HepG2 (cell line): ENCODE data around the gene ZNG1A. TPM values are rescaled to one million over a fixed set of nuclear protein-coding genes. Genes with fewer than 3 reads are reported as not detected.

ENCODE experiments used
- ATAC-seq: fragments of 200-7000 bp; cut with Tn5 transposase; 3 replicates; pipeline ENCODE4 v1.9.1; 2020; ENCODE audit warnings: mild to moderate bottlenecking, moderate library complexity
- BruUV-seq: library from RNA; stranded (reverse); fragments of 400-500 nt; replicated peaks from 2 replicates; lab custom pipeline; 2021; lab: Mats Ljungman, UMichigan
- CTCF ChIA-PET: fragments of 300-600 bp; formaldehyde crosslinking; extraction: SDS; loops from one replicate; lab custom pipeline; 2021; ENCODE audit warnings: low total read pairs, inconsistent platforms, low intra/inter-chr PET ratio; lab: Yijun Ruan, JAX
- POLR2A ChIA-PET: fragments of 350-600 bp; sonication (Branson Sonifier 250); formaldehyde crosslinking; loops from one replicate; lab custom pipeline; 2020; ENCODE audit warnings: antibody characterized with exemption, inconsistent platforms; lab: Yijun Ruan, JAX
- DNase-seq: peaks from one replicate; pipeline ENCODE4 v3.0.0-alpha.2; 2015; ENCODE audit warnings: low spot score
- FAIRE-seq: peaks from 3 replicates; lab custom pipeline; 2011; peaks lifted over from hg19 to GRCh38; lab: Jason Lieb, UNC
- H2AFZ ChIP-seq: one replicate; pipeline ENCODE4 v1.6.1; 2011; ENCODE audit warnings: low read length, inconsistent platforms
- H3K27ac ChIP-seq: fragments of 300-600 bp; 3 replicates; pipeline ENCODE4 v1.8.0; 2011; ENCODE audit warnings: mixed run types, mild to moderate bottlenecking, mixed read lengths, low read length, inconsistent platforms; ENCODE audit not compliant: insufficient read depth; ENCODE audit errors: extremely low read length
- H3K27me3 ChIP-seq, 2 experiments: fragments of 200-600 bp in 1 of 2; 2 replicates in 1 of 2; 3 replicates in 1 of 2; pipeline versions ENCODE4 v1.6.0 to v1.8.0; 2011; ENCODE audit warnings: low read length in 2 of 2, mild to moderate bottlenecking in 2 of 2, moderate library complexity in 2 of 2, inconsistent platforms in 1 of 2; ENCODE audit not compliant: insufficient read depth in 2 of 2, control insufficient read depth in 1 of 2
- H3K36me3 ChIP-seq, 2 experiments: fragments of 200-600 bp in 1 of 2; replicated peaks in 1 of 2; 2 replicates in 1 of 2; 3 replicates in 1 of 2; pipeline versions ENCODE4 v1.5.1 to v1.8.0; 2011; ENCODE audit warnings: low read length in 2 of 2, inconsistent platforms in 1 of 2; ENCODE audit not compliant: insufficient read depth in 2 of 2, control insufficient read depth in 1 of 2
- H3K4me1 ChIP-seq: 2 replicates; pipeline ENCODE4 v1.5.1; 2012; ENCODE audit warnings: low read length, inconsistent platforms; ENCODE audit not compliant: insufficient read depth
- H3K4me2 ChIP-seq: 2 replicates; pipeline ENCODE4 v1.6.0; 2011; ENCODE audit warnings: low read depth, low read length, inconsistent platforms
- H3K4me3 ChIP-seq, 3 experiments: fragments of 200-600 bp in 1 of 3; sonication (generic), shearing (Covaris generic) in 1 of 3; replicated peaks in 1 of 3; 2 replicates each; pipeline ENCODE4 v1.5.1; 2011 to 2016; ENCODE audit warnings: low read length in 3 of 3, inconsistent platforms in 2 of 3, low read depth in 2 of 3, mild to moderate bottlenecking in 2 of 3, control low read depth in 1 of 3, mixed read lengths in 1 of 3; ENCODE audit not compliant: insufficient read depth in 1 of 3
- H3K79me2 ChIP-seq: one replicate; pipeline ENCODE4 v1.6.1; 2011; ENCODE audit warnings: low read length, inconsistent platforms; ENCODE audit not compliant: insufficient read depth
- H3K9ac ChIP-seq: 2 replicates; pipeline ENCODE4 v1.6.0; 2011; ENCODE audit warnings: mild to moderate bottlenecking, low read depth, low read length, inconsistent platforms; ENCODE audit not compliant: insufficient read depth
- H3K9me3 ChIP-seq: 2 replicates; pipeline ENCODE4 v1.5.1; 2012; ENCODE audit warnings: mild to moderate bottlenecking, low read length
- H4K20me1 ChIP-seq: 2 replicates; pipeline ENCODE4 v1.6.0; 2011; ENCODE audit warnings: inconsistent platforms, mild to moderate bottlenecking, low read length, moderate library complexity; ENCODE audit not compliant: insufficient read depth
- HNF4A ChIP-seq: sonication (generic); formaldehyde crosslinking; IDR thresholded peaks from 2 replicates; pipeline ENCODE4 v1.4.0; 2020; ENCODE audit warnings: missing genetic modification reagents
- RCOR2 ChIP-seq: IDR thresholded peaks from 2 replicates; pipeline ENCODE4 v1.6.1; 2016; ENCODE audit warnings: missing biosample characterization, missing genetic modification reagents
- SSRP1 ChIP-seq: IDR thresholded peaks from 2 replicates; pipeline ENCODE4 v1.6.1; 2016; ENCODE audit warnings: control low read depth
- TAF15 ChIP-seq: fragments of 200-400 bp; formaldehyde crosslinking; IDR thresholded peaks from one replicate; pipeline ENCODE4 v1.6.1; 2018; ENCODE audit warnings: mild to moderate bottlenecking, low read depth, low read length; ENCODE audit not compliant: poor library complexity, severe bottlenecking
- ZEB1 ChIP-seq: IDR thresholded peaks from 2 replicates; pipeline ENCODE4 v1.6.1; 2012; ENCODE audit warnings: mild to moderate bottlenecking, low read depth, inconsistent platforms; ENCODE audit not compliant: insufficient replicate concordance
- ZFX ChIP-seq: sonication (generic); formaldehyde crosslinking; IDR thresholded peaks from 2 replicates; pipeline ENCODE4 v1.4.0; 2020; ENCODE audit warnings: mild to moderate bottlenecking, low read depth, missing genetic modification reagents, moderate library complexity
- ZNF20 ChIP-seq: sonication (generic); formaldehyde crosslinking; IDR thresholded peaks from 2 replicates; pipeline ENCODE4 v1.4.0; 2020; ENCODE audit warnings: mild to moderate bottlenecking, moderate library complexity, missing genetic modification reagents
- ZSCAN20 ChIP-seq: sonication (generic); formaldehyde crosslinking; IDR thresholded peaks from 2 replicates; pipeline ENCODE4 v1.4.0; 2020; ENCODE audit warnings: missing genetic modification reagents, mild to moderate bottlenecking, borderline replicate concordance
- WGBS: methylation state at CpG from one replicate; pipeline ENCODE4 v1.1.6; 2017; ENCODE audit warnings: low lambda C conversion rate; 5-methylcytosine and 5-hydroxymethylcytosine counted together
- in situ Hi-C: cut with HindIII; loops from 2 replicates; pipeline ENCODE4 v1.10.0; 2017; ENCODE audit warnings: low pct_unique_long_range_greater_than_20kb; ENCODE audit not compliant: extremely low pct_ligation_motif_present
- intact Hi-C: fragments of 100-400 bp; cut with micrococcal nuclease; formaldehyde crosslinking; loops from one replicate; pipeline ENCODE4 v1.10.0; 2022; ENCODE audit not compliant: unreplicated experiment
- polyA plus RNA-seq, 8 experiments: library from polyadenylated mRNA; depleted of rRNA in 3 of 8; stranded (reverse) in 7 of 8; unstranded in 1 of 8; fragments of >200 nt; fragmentation: Illumina TruSeq in 4 of 8; extraction: Trizol in 4 of 8; gene quantifications; 2 replicates each; pipeline versions ENCODE4 v1.2.1 to v1.2.3, GENCODE V29; 2011 to 2016; ENCODE audit warnings: low read depth in 4 of 8, missing spikeins in 1 of 8, mixed read lengths in 1 of 8; ENCODE audit not compliant: insufficient read depth in 1 of 8
- total RNA-seq, 5 experiments: library from RNA; depleted of rRNA; stranded (reverse); fragments of >200 nt; fragmentation: Illumina TruSeq; extraction: Trizol; gene quantifications; 2 replicates each; pipeline ENCODE4 v1.2.3, GENCODE V29; 2016; ENCODE audit warnings: low read depth in 1 of 5

ZNG1A gene
- total and polyA plus RNA-seq, 2 of the 13 experiments (the other 11 are each of a cell fraction or from before 2014, with no cell fraction given): 28.6 to 90.6 TPM

DNA sequence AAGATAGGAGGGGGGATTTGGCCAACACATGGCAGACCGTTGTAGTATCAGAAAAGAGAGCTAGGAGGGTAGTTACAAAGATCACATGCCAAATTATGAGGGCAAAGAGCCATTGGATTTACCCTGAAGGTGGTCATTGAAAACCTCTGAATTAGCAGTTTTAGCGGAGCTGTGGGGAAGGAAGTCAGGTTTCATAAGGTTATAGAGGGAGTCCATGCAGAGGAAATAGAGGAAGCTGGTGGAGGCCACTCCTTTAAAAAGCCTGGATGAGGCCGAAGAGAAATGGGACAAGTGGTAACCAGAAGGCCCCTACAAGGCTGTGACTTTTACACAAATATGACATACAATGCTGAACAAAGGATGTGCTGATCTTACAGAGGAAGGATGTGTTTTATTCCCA is 49.0 kb upstream of the ZNG1A start:
- DNase-seq: no peak
- Histone ChIP-seq H3K4me3 (no peak overlapping the region), H3K79me2 (no peaks in the 10 kb centered on the region), H3K9me3 (no peaks in the 10 kb centered on the region), H3K36me3 (no peaks in the 10 kb centered on the region), H3K4me1 (peaks cover 13% of the 10 kb centered on the region), H2AFZ (no peak overlapping the region), H3K9ac (no peak overlapping the region), H3K27ac (no peak overlapping the region), H3K27me3 (0 out of 5 replicates have a peak, but pooled peaks cover 0 to 3% of the 10 kb centered on the region in 2 experiments), H4K20me1 (no peaks in the 10 kb centered on the region), H3K4me2 (no peak overlapping the region)
- TF ChIP-seq TAF15 (no peak), ZNF20 (no peak)
- in situ Hi-C loops (no loop called here), intact Hi-C loops (no loop called here)
- BruUV-seq: no TSS peak
- POLR2A ChIA-PET: no interaction called here
- WGBS: 42% methylated on average over 3 of the region's 3 CpGs
- CTCF ChIA-PET: no interaction called here
- FAIRE-seq: no peak
- no peak for ATAC-seq

DNA sequence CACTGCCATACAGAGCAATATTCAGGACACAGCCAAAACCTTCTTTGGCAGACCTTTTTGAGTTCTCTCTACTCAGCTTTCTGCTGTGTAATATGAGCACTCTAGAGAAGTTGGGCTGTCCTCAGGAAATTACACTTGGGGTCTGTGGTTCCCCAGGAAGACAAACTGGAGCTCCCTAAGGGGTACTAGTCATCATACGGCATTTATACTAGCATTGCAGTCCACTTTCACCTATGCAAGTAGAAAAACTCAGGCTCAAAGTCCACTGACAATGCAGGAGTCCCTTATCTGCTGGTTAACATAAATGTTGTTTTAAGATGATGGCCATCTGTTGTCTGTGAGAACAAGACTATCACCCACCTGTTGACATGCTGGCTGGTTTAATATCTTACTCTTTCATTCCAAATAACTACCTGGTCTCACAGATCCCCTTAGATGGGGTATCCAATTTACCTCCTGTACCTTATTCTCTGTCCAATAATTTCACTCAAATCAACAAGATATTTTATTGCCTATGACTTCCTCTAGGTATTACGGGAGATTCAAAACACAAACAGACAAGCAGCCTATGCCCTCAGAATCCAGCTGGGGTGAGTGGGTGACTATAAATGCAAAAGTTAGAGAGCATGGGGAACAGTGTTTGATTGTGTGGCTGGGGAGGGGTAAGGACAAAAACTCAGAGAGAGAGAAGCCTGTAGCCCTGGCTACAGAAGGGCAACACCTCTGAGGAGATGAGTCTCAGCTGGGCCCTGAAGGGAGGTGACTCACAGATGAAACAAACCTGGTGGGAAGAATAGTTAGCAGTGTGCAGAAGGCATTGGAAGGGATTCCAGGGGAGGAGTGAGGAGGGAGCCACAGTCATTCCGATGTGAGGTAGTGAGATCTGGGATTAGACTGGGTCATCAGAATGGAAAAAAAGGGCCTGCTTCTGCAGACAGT is 46.0 kb upstream of the ZNG1A start:
- Histone ChIP-seq H3K4me2 (peak overlapping the region; percentile 9; the same call in 1 of the 2 replicates), H3K27ac (no peak overlapping the region), H3K36me3 (no peaks in the 10 kb centered on the region), H3K4me1 (peaks cover 23% of the 10 kb centered on the region), H3K27me3 (0 out of 5 replicates have a peak, but pooled peaks cover 0 to 3% of the 10 kb centered on the region in 2 experiments), H3K9ac (no peak overlapping the region), H4K20me1 (no peaks in the 10 kb centered on the region)
- ATAC-seq (no peak; the same call in 2 of the 3 replicates), FAIRE-seq (no peak)
- 55% methylated on average over 3 of the region's 3 CpGs for WGBS
- CTCF ChIA-PET: no interaction called here
- no TSS peak for BruUV-seq
- TF ChIP-seq RCOR2 (CRISPR knock-in tag): no peak
- TF ChIP-seq SSRP1 (CRISPR knock-in tag): no peak
- no peak for TF ChIP-seq ZFX (CRISPR knock-in tag)
- TF ChIP-seq ZEB1: no peak
- TF ChIP-seq ZSCAN20 (CRISPR knock-in tag): no peak
- peak; percentile 32; the same call in 1 of the 2 replicates for TF ChIP-seq HNF4A (CRISPR knock-in tag)
- TF ChIP-seq, all 625 proteins: peak for 1
- Histone ChIP-seq H3K79me2 (no peaks in the 10 kb centered on the region), H2AFZ (no peak overlapping the region), H3K4me3 (no peak overlapping the region), H3K9me3 (no peaks in the 10 kb centered on the region)
- DNase-seq: peak; percentile 26
- POLR2A ChIA-PET: no interaction called here
- in situ Hi-C loops (no loop called here), intact Hi-C loops (no loop called here)
